ENCODE results near the gene AFF3.

The AFF3 gene

GRCh38 chr2:99926986-99927385 is 215.4 kb downstream of the AFF3 start:
- DNase-seq (ENCODE audit: low read depth) = no peak

- DNase-seq (ENCODE audit: low read depth) = no peak
Measured at GRCh38 chr2:99925960-99926359, 216.4 kb downstream of the AFF3 start.

- no peak for DNase-seq (ENCODE audit: low read depth)
Measured at GRCh38 chr2:99922664-99923063, 219.7 kb downstream of the AFF3 start.

- DNase-seq (ENCODE audit: low read depth) = no peak
Measured at GRCh38 chr2:99921903-99922302, 220.5 kb downstream of the AFF3 start.

- DNase-seq (ENCODE audit: low read depth) = no peak
Measured at GRCh38 chr2:99918389-99918788, 224.0 kb downstream of the AFF3 start.

GRCh38 chr2:99915108-99915675 is 227.2 kb downstream of the AFF3 start:
- DNase-seq (ENCODE audit: low read depth) = no peak

GRCh38 chr2:99911736-99912135 is 230.7 kb downstream of the AFF3 start:
- no peak for DNase-seq (ENCODE audit: low read depth)

- DNase-seq (ENCODE audit: low read depth) = no peak
Measured at GRCh38 chr2:99910902-99911301, 231.5 kb downstream of the AFF3 start.

GRCh38 chr2:99905636-99906035 is 236.8 kb downstream of the AFF3 start:
- no peak for DNase-seq (ENCODE audit: low read depth)

- no peak for DNase-seq (ENCODE audit: low read depth)
Measured at GRCh38 chr2:99905025-99905424, 237.4 kb downstream of the AFF3 start.

- DNase-seq (ENCODE audit: low read depth) = no peak
Measured at GRCh38 chr2:99903981-99904380, 238.4 kb downstream of the AFF3 start.

GRCh38 chr2:99900556-99900955 is 241.8 kb downstream of the AFF3 start:
- DNase-seq (ENCODE audit: low read depth) = no peak

GRCh38 chr2:99899882-99900281 is 242.5 kb downstream of the AFF3 start:
- DNase-seq (ENCODE audit: low read depth) = no peak

- DNase-seq (ENCODE audit: low read depth) = no peak
Measured at GRCh38 chr2:99899058-99899855, 243.1 kb downstream of the AFF3 start.

GRCh38 chr2:99898336-99899048 is 243.9 kb downstream of the AFF3 start:
- no peak for DNase-seq (ENCODE audit: low read depth)

- no peak for DNase-seq (ENCODE audit: low read depth)
Measured at GRCh38 chr2:99891428-99891780, 251.0 kb downstream of the AFF3 start.

GRCh38 chr2:99890568-99891427 is 251.6 kb downstream of the AFF3 start:
- DNase-seq (ENCODE audit: low read depth) = no peak

GRCh38 chr2:99888617-99889016 is 253.8 kb downstream of the AFF3 start:
- DNase-seq (ENCODE audit: low read depth) = no peak

- no peak for DNase-seq (ENCODE audit: low read depth)
Measured at GRCh38 chr2:99886418-99886817, 256.0 kb downstream of the AFF3 start.

GRCh38 chr2:99883358-99883757 is 259.0 kb downstream of the AFF3 start:
- DNase-seq (ENCODE audit: low read depth) = no peak

GRCh38 chr2:99881901-99882591 is 260.3 kb downstream of the AFF3 start:
- DNase-seq (ENCODE audit: low read depth) = no peak

GRCh38 chr2:99880964-99881294 is 261.5 kb downstream of the AFF3 start:
- DNase-seq (ENCODE audit: low read depth) = no peak
